Left forelimb (tissue), 1 donor: Measurements from ENCODE around the gene GPR55.

Experiments
- DNase-seq: peaks from one replicate; pipeline ENCODE4 v3.0.0-alpha.2; 2018; ENCODE audit warnings: low spot score

GPR55 gene

GRCh38 chr2:230901006-230901405 is 24.0 kb downstream of the GPR55 start:
- peak; percentile 6 for DNase-seq

- DNase-seq: peak; percentile 28
Observed at GRCh38 chr2:230900336-230900995, 24.6 kb downstream of the GPR55 start.

GRCh38 chr2:230899786-230900185 is 25.3 kb downstream of the GPR55 start:
- DNase-seq: peak; percentile 20

GRCh38 chr2:230899287-230899686 is 25.8 kb downstream of the GPR55 start:
- peak; percentile 30 for DNase-seq

- DNase-seq: peak; percentile 23
Observed at GRCh38 chr2:230898713-230899091, 26.3 kb downstream of the GPR55 start.

- DNase-seq: peak; percentile 53
Observed at GRCh38 chr2:230898016-230898712, 26.9 kb downstream of the GPR55 start.

- DNase-seq: peak; percentile 23
Observed at GRCh38 chr2:230896346-230897115, 28.5 kb downstream of the GPR55 start.

- peak; percentile 34 for DNase-seq
Observed at GRCh38 chr2:230895536-230896345, 29.3 kb downstream of the GPR55 start.

GRCh38 chr2:230893841-230894781 is 30.9 kb downstream of the GPR55 start:
- DNase-seq: peak; percentile 61

GRCh38 chr2:230893338-230893737 is 31.7 kb downstream of the GPR55 start:
- no peak for DNase-seq

- DNase-seq: peak; percentile 53
Observed at GRCh38 chr2:230891509-230891908, 33.5 kb downstream of the GPR55 start.

- peak; percentile 2 for DNase-seq
Observed at GRCh38 chr2:230891064-230891463, 34.0 kb downstream of the GPR55 start.

- DNase-seq: peak; percentile 37
Observed at GRCh38 chr2:230890646-230891045, 34.4 kb downstream of the GPR55 start.

GRCh38 chr2:230889911-230890601 is 35.0 kb downstream of the GPR55 start:
- DNase-seq: peak; percentile 42

- peak; percentile 14 for DNase-seq
Observed at GRCh38 chr2:230888824-230889400, 36.1 kb downstream of the GPR55 start.

GRCh38 chr2:230887342-230887741 is 37.7 kb downstream of the GPR55 start:
- no peak for DNase-seq

GRCh38 chr2:230886671-230887071 is 38.4 kb downstream of the GPR55 start:
- no peak for DNase-seq

GRCh38 chr2:230886206-230886605 is 38.8 kb downstream of the GPR55 start:
- no peak for DNase-seq

GRCh38 chr2:230885463-230886130 is 39.4 kb downstream of the GPR55 start:
- DNase-seq: no peak
